GM21528 (cell line): ENCODE results near the gene ZNF23.
"Not testable (repeated sequence)": the region's sequence is repeated elsewhere in the genome, so short reads cannot be mapped to it uniquely, and the experiment has no call there.

ENCODE experiments used
- ATAC-seq: cut with Tn5 transposase; IDR thresholded peaks from one replicate; pipeline ENCODE4 v1.9.1; 2021; ENCODE audit warnings: mild to moderate bottlenecking, moderate library complexity; ENCODE audit not compliant: unreplicated experiment, low FRiP score

ZNF23 gene

GRCh38 chr16:71461686-71462648 lies at the start of gene ZNF23:
Gene ZNF23, minus strand, starts transcription at chr16:71462247. Its CDS starts 5,451 bp downstream, at chr16:71456796.
- peak; percentile 92 for ATAC-seq

GRCh38 chr16:71507061-71507460 lies 45.0 kb upstream of the ZNF23 start:
- ATAC-seq, result no peak

- ATAC-seq, result no peak
These were observed 42.9 kb upstream of the ZNF23 start for GRCh38 chr16:71504901-71505300.

GRCh38 chr16:71504051-71504450 lies 42.0 kb upstream of the ZNF23 start:
- ATAC-seq, result not testable (repeated sequence)

GRCh38 chr16:71501547-71501946 lies 39.5 kb upstream of the ZNF23 start:
- no peak for ATAC-seq

- no peak for ATAC-seq
These were observed 38.9 kb upstream of the ZNF23 start for GRCh38 chr16:71500964-71501363.

- peak; percentile 60 for ATAC-seq
These were observed 37.8 kb upstream of the ZNF23 start for GRCh38 chr16:71499775-71500364.

GRCh38 chr16:71498031-71498430 lies 36.0 kb upstream of the ZNF23 start:
- no peak for ATAC-seq

GRCh38 chr16:71493213-71493612 lies 31.2 kb upstream of the ZNF23 start:
- no peak for ATAC-seq

- no peak for ATAC-seq
These were observed 30.7 kb upstream of the ZNF23 start for GRCh38 chr16:71492786-71493185.

- no peak for ATAC-seq
These were observed 29.0 kb upstream of the ZNF23 start for GRCh38 chr16:71491054-71491453.

GRCh38 chr16:71490361-71490760 lies 28.3 kb upstream of the ZNF23 start:
- no peak for ATAC-seq

- no peak for ATAC-seq
These were observed 27.1 kb upstream of the ZNF23 start, which contains the start of gene ZNF19 for GRCh38 chr16:71489122-71489521. Gene ZNF19, minus strand, starts transcription at chr16:71489324. Its CDS starts 7,210 bp downstream, at chr16:71482114.

GRCh38 chr16:71484006-71484893 lies 22.2 kb upstream of the ZNF23 start:
- peak; percentile 92 for ATAC-seq

- ATAC-seq, result no peak
These were observed 20.5 kb upstream of the ZNF23 start for GRCh38 chr16:71482569-71482968.

- no peak for ATAC-seq
These were observed 18.9 kb upstream of the ZNF23 start for GRCh38 chr16:71480956-71481355.

GRCh38 chr16:71479420-71479819 lies 17.4 kb upstream of the ZNF23 start:
- no peak for ATAC-seq

GRCh38 chr16:71476457-71477124 lies 14.5 kb upstream of the ZNF23 start:
- no peak for ATAC-seq

GRCh38 chr16:71474864-71475263 lies 12.8 kb upstream of the ZNF23 start:
- no peak for ATAC-seq

GRCh38 chr16:71473891-71474290 lies 11.8 kb upstream of the ZNF23 start:
- no peak for ATAC-seq
